Neutrophil (primary cell): ENCODE results near the gene PGF.

Experiments
- H3K27ac ChIP-seq: fragments of 200-600 bp; sonication (generic); 2 replicates; pipeline ENCODE4 v1.5.1; 2016; ENCODE audit warnings: mild to moderate bottlenecking, moderate library complexity
- H3K27me3 ChIP-seq: fragments of 200-600 bp; sonication (generic); 2 replicates; pipeline ENCODE4 v1.6.0; 2016; ENCODE audit warnings: mild to moderate bottlenecking
- H3K36me3 ChIP-seq: fragments of 200-600 bp; sonication (generic); 2 replicates; pipeline ENCODE4 v1.5.1; 2017
- H3K4me1 ChIP-seq, 2 experiments: fragments of 200-600 bp in 1 of 2; sonication (generic) in 1 of 2; 1 replicate in 1 of 2; 2 replicates in 1 of 2; pipeline versions ENCODE4 v1.5.1 to v1.6.1; 2013 to 2016; ENCODE audit warnings: low read depth in 1 of 2, low read length in 1 of 2, mild to moderate bottlenecking in 1 of 2, moderate library complexity in 1 of 2; ENCODE audit not compliant: control insufficient read depth in 1 of 2, insufficient read depth in 1 of 2
- H3K4me3 ChIP-seq, 2 experiments: fragments of 200-600 bp in 1 of 2; sonication (generic) in 1 of 2; 1 replicate in 1 of 2; 2 replicates in 1 of 2; pipeline ENCODE4 v1.5.1; 2013 to 2016; ENCODE audit warnings: low read depth in 1 of 2, low read length in 1 of 2, mild to moderate bottlenecking in 1 of 2, moderate library complexity in 1 of 2
- H3K9me3 ChIP-seq: fragments of 200-600 bp; sonication (generic); 2 replicates; pipeline ENCODE4 v1.5.1; 2016
- CTCF ChIP-seq: fragments of 200-600 bp; sonication (generic); IDR thresholded peaks from 2 replicates; pipeline ENCODE4 v1.5.1; 2016; ENCODE audit warnings: antibody characterized with exemption

The PGF gene

GRCh38 chr14:74980731-74981461 is 25.5 kb upstream of the PGF start:
- no peak overlapping the region for H3K27ac ChIP-seq
- no peak overlapping the region for H3K4me3 ChIP-seq
- no peaks in the 10 kb centered on the region for H3K36me3 ChIP-seq
- H3K9me3 ChIP-seq: no peaks in the 10 kb centered on the region
- H3K27me3 ChIP-seq: no peaks in the 10 kb centered on the region
- peaks cover 0 to 13% of the 10 kb centered on the region in 2 experiments for H3K4me1 ChIP-seq
- no peak for TF ChIP-seq CTCF

- no peak for TF ChIP-seq CTCF
- peaks cover 0 to 13% of the 10 kb centered on the region in 2 experiments for H3K4me1 ChIP-seq
- H3K27ac ChIP-seq: no peak overlapping the region
- H3K9me3 ChIP-seq: no peaks in the 10 kb centered on the region
- H3K27me3 ChIP-seq: no peaks in the 10 kb centered on the region
- no peak overlapping the region for H3K4me3 ChIP-seq
- H3K36me3 ChIP-seq: no peaks in the 10 kb centered on the region
Observed at GRCh38 chr14:74980398-74980730, 25.0 kb upstream of the PGF start.

GRCh38 chr14:74979442-74980397 is 24.3 kb upstream of the PGF start:
- Histone ChIP-seq H3K4me1 (peaks cover 0 to 13% of the 10 kb centered on the region in 2 experiments), H3K4me3 (no peak overlapping the region), H3K27ac (no peak overlapping the region), H3K27me3 (no peaks in the 10 kb centered on the region), H3K9me3 (no peaks in the 10 kb centered on the region), H3K36me3 (no peaks in the 10 kb centered on the region)
- no peak for TF ChIP-seq CTCF

GRCh38 chr14:74979029-74979428 is 23.6 kb upstream of the PGF start:
- no peaks in the 10 kb centered on the region for H3K36me3 ChIP-seq
- peaks cover 0 to 13% of the 10 kb centered on the region in 2 experiments for H3K4me1 ChIP-seq
- H3K27me3 ChIP-seq: no peaks in the 10 kb centered on the region
- H3K4me3 ChIP-seq: no peak overlapping the region
- no peaks in the 10 kb centered on the region for H3K9me3 ChIP-seq
- no peak overlapping the region for H3K27ac ChIP-seq
- no peak for TF ChIP-seq CTCF

- peaks cover 0 to 9% of the 10 kb centered on the region in 2 experiments for H3K4me1 ChIP-seq
- H3K4me3 ChIP-seq: no peak overlapping the region
- H3K27ac ChIP-seq: no peak overlapping the region
Observed at GRCh38 chr14:74978416-74978947, 23.1 kb upstream of the PGF start.

More at GRCh38 chr14:74978416-74978947, 23.1 kb upstream of the PGF start:
- no peaks in the 10 kb centered on the region for H3K9me3 ChIP-seq
- no peaks in the 10 kb centered on the region for H3K36me3 ChIP-seq
- no peaks in the 10 kb centered on the region for H3K27me3 ChIP-seq
- no peak for TF ChIP-seq CTCF
